ENCODE results near the gene KRTAP3-3. TPM values are rescaled to one million over a fixed set of nuclear protein-coding genes. Genes with fewer than 3 reads are reported as not detected.

KRTAP3-3 gene
- total and polyA plus RNA-seq, 8 donors: not detected

DNA sequence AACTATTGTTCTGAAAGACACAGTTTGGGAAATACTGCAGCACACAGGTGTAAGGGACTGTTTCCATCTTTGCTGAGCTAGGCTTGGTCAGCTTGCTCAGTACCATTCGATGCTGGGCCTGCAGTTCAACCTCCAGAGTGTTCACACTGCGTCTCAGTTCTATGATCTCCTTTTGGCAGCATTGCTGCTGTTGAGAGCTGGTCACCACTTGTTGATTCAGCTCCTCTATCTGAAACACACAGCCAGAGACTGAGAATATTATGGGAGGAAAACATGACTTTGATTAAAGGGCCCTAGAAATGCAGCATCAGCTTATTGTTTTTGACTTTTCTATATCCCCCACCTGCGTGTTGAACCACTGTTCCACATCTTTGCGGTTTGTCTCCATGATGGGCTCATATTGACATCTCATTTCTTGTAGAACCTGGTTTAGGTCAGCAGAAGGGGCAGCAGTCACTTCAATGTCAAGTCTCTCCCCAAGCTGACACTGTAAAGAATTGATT lies 31.9 kb downstream of the KRTAP3-3 start:
- no peaks in the 10 kb centered on the region for H3K36me3 ChIP-seq
- no peak overlapping the region for H3K27ac ChIP-seq
- no peak overlapping the region for H3K4me3 ChIP-seq
- H3K27me3 ChIP-seq: no peaks in the 10 kb centered on the region
- no peaks in the 10 kb centered on the region for H3K9me3 ChIP-seq
- DNase-seq (no peak), ATAC-seq (no peak)
- no peaks in the 10 kb centered on the region for H3K4me1 ChIP-seq
- intact Hi-C loops (cut with DNase I): no loop called here
- no peak for TF ChIP-seq CTCF (IDR thresholded peaks at IDR 0.05)

DNA sequence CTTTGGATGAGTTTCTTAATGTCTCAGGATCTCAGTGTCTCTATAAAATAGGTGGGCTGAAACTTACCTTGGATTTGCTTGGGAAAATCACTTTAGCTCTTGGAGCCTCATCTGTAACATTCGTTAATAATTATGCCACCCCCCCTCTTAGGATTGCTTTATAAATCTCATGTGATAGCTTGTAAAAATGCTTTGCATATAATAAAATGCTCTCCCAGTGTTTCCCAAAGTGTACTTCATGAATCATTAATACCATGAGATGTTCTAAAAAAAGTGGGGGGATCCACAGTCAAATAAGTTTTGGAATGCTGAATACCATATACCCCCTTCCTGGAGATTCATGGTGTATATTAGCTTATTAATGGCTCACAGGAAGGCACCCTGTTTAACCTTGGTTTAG lies 32.4 kb downstream of the KRTAP3-3 start:
- TF ChIP-seq CTCF (IDR thresholded peaks at IDR 0.05): no peak
- no peaks in the 10 kb centered on the region for H3K27me3 ChIP-seq
- H3K4me1 ChIP-seq: no peaks in the 10 kb centered on the region
- H3K4me3 ChIP-seq: no peak overlapping the region
- H3K27ac ChIP-seq: no peak overlapping the region
- no peak for ATAC-seq
- H3K36me3 ChIP-seq: no peaks in the 10 kb centered on the region
- no peak for DNase-seq
- intact Hi-C loops (cut with DNase I): no loop called here
- H3K9me3 ChIP-seq: no peaks in the 10 kb centered on the region

DNA sequence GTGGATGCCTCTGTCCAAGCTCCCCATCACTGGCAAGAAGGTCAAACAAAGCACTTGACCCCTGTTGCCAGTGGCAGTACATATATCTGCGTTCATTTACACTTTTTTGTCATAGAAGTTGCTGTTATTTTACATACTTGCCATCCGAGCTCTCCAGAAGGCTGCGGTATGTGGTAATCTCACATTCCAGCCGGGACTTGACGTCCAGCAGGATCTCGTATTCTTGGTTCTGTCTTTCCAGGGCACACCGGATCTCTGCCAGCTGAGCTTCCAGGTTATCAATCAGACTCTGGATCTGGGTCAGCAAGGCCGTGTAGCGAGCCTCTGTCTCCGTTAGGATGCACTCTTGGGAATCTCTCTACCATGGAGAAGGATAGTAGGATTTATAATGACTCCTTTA lies 33.8 kb downstream of the KRTAP3-3 start:
- no peak for DNase-seq
- H3K27ac ChIP-seq: no peak overlapping the region
- no peaks in the 10 kb centered on the region for H3K9me3 ChIP-seq
- ATAC-seq: peak; percentile 62
- no peaks in the 10 kb centered on the region for H3K27me3 ChIP-seq
- no peaks in the 10 kb centered on the region for H3K4me1 ChIP-seq
- H3K4me3 ChIP-seq: peak overlapping the region in 1 of 2 donors; percentile 4
- no peaks in the 10 kb centered on the region for H3K36me3 ChIP-seq
- intact Hi-C loops (cut with DNase I): no loop called here
- no peak for TF ChIP-seq CTCF (IDR thresholded peaks at IDR 0.05)

DNA sequence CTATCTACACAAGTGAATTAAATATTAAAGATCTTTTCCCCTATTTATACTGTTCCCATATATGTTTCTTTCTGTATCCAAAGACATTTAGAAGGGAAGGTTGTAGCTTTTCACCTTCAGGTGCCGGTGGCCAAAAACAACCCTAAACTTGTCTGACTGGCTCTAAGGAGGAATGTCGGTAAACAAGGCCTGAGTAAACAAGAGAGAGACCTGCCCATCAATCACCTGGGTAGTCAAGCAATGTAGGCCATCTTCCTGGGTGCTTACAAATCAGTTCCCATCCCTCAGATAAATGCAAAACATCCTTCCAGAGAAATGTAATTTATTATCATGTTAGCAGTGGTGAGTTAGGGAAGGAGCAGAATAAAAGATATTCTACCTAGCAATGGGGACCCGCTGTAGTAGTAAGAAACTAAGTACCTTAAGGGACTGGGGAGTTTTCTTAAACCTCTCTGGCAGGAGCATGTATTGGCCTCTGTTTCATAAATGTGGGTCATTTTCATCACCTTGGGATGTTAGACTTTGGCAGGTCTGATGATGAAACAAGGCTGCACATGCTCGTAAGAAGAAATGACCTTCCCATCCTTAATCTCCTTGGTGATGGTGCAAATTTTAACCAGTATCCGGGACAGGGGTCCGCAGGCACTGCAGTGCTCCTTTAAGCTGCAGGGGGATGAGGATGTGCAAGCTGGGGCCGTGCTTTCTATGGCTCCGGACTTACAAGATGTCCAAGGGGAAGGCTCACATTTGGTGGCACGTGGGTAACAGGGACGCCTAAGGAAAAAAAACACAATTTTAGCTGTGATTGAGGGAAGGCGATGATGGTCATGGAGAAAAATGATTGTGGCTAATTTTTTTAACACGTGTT lies 35.6 kb downstream of the KRTAP3-3 start:
- ATAC-seq: peak; percentile 73

More for the DNA sequence above, 35.6 kb downstream of the KRTAP3-3 start:
- H3K36me3 ChIP-seq: no peaks in the 10 kb centered on the region
- H3K27me3 ChIP-seq: peaks cover 0 to under 1% of the 10 kb centered on the region in 2 donors
- intact Hi-C loops (cut with DNase I): no loop called here
- no peak for TF ChIP-seq CTCF (IDR thresholded peaks at IDR 0.05)
- no peak overlapping the region for H3K4me3 ChIP-seq
- no peaks in the 10 kb centered on the region for H3K9me3 ChIP-seq
- DNase-seq: no peak
- peak overlapping the region in 1 of 2 donors; percentile 30 for H3K27ac ChIP-seq
- no peaks in the 10 kb centered on the region for H3K4me1 ChIP-seq

Measured in left lung (tissue), 10 donors.